ENCODE measurements around the gene CYB5R2. TPM values are rescaled to one million over a fixed set of nuclear protein-coding genes. Genes with fewer than 3 reads are reported as not detected.

The CYB5R2 gene
- total RNA-seq, 1 donor from 2014 or later, result 18.7 TPM

- H3K4me3 ChIP-seq (ENCODE audit: low read depth, low read length), result no peak overlapping the region
- no peak for TF ChIP-seq CTCF (conservative IDR thresholded peaks at IDR 0.05; ENCODE audit: low read depth, low read length)
- DNase-seq (ENCODE audit: low read depth), result no peak
Observed at GRCh38 chr11:7648264-7648663, 25.0 kb downstream of the CYB5R2 start.

- DNase-seq (ENCODE audit: low read depth), result no peak
- TF ChIP-seq CTCF (conservative IDR thresholded peaks at IDR 0.05; ENCODE audit: low read depth, low read length), result no peak
- H3K4me3 ChIP-seq (ENCODE audit: low read depth, low read length), result no peak overlapping the region
Observed at GRCh38 chr11:7646866-7647265, 26.4 kb downstream of the CYB5R2 start.

GRCh38 chr11:7645206-7645605 is 28.1 kb downstream of the CYB5R2 start:
- no peak for TF ChIP-seq CTCF (conservative IDR thresholded peaks at IDR 0.05; ENCODE audit: low read depth, low read length)
- DNase-seq (ENCODE audit: low read depth), result no peak

GRCh38 chr11:7643314-7643713 is 30.0 kb downstream of the CYB5R2 start:
- TF ChIP-seq CTCF (conservative IDR thresholded peaks at IDR 0.05; ENCODE audit: low read depth, low read length), result no peak
- no peak overlapping the region for H3K4me3 ChIP-seq (ENCODE audit: low read depth, low read length)
- no peak for DNase-seq (ENCODE audit: low read depth)

More at GRCh38 chr11:7645206-7645605, 28.1 kb downstream of the CYB5R2 start:
- no peak overlapping the region for H3K4me3 ChIP-seq (ENCODE audit: low read depth, low read length)

- DNase-seq (ENCODE audit: low read depth), result no peak
- TF ChIP-seq CTCF (conservative IDR thresholded peaks at IDR 0.05; ENCODE audit: low read depth, low read length), result no peak
Observed at GRCh38 chr11:7642747-7643146, 30.6 kb downstream of the CYB5R2 start.

GRCh38 chr11:7640816-7641215 is 32.5 kb downstream of the CYB5R2 start:
- H3K4me3 ChIP-seq (ENCODE audit: low read depth, low read length), result no peak overlapping the region
- DNase-seq (ENCODE audit: low read depth), result no peak
- TF ChIP-seq CTCF (conservative IDR thresholded peaks at IDR 0.05; ENCODE audit: low read depth, low read length), result no peak

More at GRCh38 chr11:7642747-7643146, 30.6 kb downstream of the CYB5R2 start:
- no peak overlapping the region for H3K4me3 ChIP-seq (ENCODE audit: low read depth, low read length)

- DNase-seq (ENCODE audit: low read depth), result no peak
Observed at GRCh38 chr11:7639643-7640025, 33.7 kb downstream of the CYB5R2 start.

More at GRCh38 chr11:7639643-7640025, 33.7 kb downstream of the CYB5R2 start:
- TF ChIP-seq CTCF (conservative IDR thresholded peaks at IDR 0.05; ENCODE audit: low read depth, low read length), result no peak
- no peak overlapping the region for H3K4me3 ChIP-seq (ENCODE audit: low read depth, low read length)
